Stimulated activated CD8-positive, alpha-beta memory T cell treated with anti-CD3 and anti-CD28 coated beads, Interleukin-12 subunit alpha, Interleukin-12 subunit beta, amount 100 ng/mL, for 24 hours (primary cell): Measurements from ENCODE around the gene KRTAP9-1.
"Not testable (repeated sequence)": the region's sequence is repeated elsewhere in the genome, so short reads cannot be mapped to it uniquely, and the experiment has no call there.

Experiments
- DNase-seq: peaks from one replicate; pipeline ENCODE4 v3.0.0-alpha.2; 2020; ENCODE audit errors: extremely low read depth

Gene KRTAP9-1

GRCh38 chr17:41178843-41179616 lies 10.7 kb upstream of the KRTAP9-1 start:
- no peak for DNase-seq

GRCh38 chr17:41184480-41184961 lies 5.2 kb upstream of the KRTAP9-1 start, which contains the start of gene KRTAP4-1:
Gene KRTAP4-1, minus strand, starts transcription at chr17:41184911. Its CDS starts 57 bp downstream, at chr17:41184854.
- DNase-seq: no peak

GRCh38 chr17:41185001-41185400 lies 4.7 kb upstream of the KRTAP9-1 start:
- DNase-seq: no peak

GRCh38 chr17:41186872-41187271 lies 2.8 kb upstream of the KRTAP9-1 start:
- no peak for DNase-seq

GRCh38 chr17:41190328-41190727 lies 641 bp downstream of the KRTAP9-1 start:
- DNase-seq: no peak

GRCh38 chr17:41196068-41196467 lies 6.4 kb downstream of the KRTAP9-1 start:
- DNase-seq: no peak

GRCh38 chr17:41199421-41200078 lies 9.9 kb downstream of the KRTAP9-1 start:
- no peak for DNase-seq

DNA sequence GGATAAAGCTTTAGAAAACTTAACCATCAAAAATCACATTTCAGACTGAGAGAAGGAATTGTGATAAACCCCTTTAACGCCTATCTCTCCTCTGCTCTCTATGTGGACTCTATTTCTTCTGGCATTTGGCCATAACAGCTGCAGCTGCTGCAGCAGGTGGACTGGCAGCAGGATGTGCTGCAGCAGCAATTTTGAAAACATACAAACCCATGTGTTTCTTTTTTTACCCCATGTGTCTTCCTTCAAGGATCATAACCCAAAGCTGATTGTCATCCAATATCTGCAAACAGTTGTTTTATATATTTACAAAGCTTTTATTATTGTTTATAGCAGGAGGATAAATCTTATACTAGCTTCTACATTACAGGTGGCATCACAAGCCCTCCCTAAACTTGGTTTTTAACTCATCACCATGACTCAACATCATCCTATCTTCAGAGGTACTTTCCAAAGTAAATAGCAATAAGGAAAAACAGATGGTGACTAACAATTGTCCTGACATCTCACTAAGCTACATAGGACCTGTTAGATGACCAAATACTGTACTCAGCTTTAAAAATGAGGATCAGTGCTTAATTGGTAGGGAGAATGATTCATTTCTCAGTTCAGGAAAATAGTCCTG lies 22.3 kb downstream of the KRTAP9-1 start:
- DNase-seq: no peak

GRCh38 chr17:41212524-41213169 lies 23.0 kb downstream of the KRTAP9-1 start:
- no peak for DNase-seq

- no peak for DNase-seq
Measured at GRCh38 chr17:41215681-41216080, 26.0 kb downstream of the KRTAP9-1 start.

GRCh38 chr17:41223821-41224220 lies 34.1 kb downstream of the KRTAP9-1 start:
- no peak for DNase-seq

GRCh38 chr17:41226051-41226450 lies 36.4 kb downstream of the KRTAP9-1 start:
- no peak for DNase-seq

DNA sequence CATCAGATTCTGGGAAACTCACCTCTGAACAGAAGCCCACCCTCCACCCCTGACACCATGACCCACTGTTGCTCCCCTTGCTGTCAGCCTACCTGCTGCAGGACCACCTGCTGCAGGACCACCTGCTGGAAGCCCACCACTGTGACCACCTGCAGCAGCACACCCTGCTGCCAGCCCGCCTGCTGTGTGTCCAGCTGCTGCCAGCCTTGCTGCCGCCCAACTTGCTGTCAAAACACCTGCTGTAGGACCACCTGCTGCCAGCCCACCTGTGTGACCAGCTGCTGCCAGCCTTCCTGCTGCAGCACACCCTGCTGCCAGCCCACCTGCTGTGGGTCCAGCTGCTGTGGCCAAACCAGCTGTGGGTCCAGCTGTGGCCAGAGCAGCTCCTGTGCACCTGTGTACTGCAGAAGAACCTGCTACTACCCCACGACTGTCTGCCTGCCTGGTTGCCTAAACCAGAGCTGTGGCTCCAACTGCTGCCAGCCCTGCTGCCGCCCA lies 37.0 kb downstream of the KRTAP9-1 start, which contains the start of gene KRTAP9-2:
Gene KRTAP9-2, plus strand, starts transcription at position 51 of the 498 bp plus-strand sequence. Its CDS starts 7 bp downstream, at position 58.
- not testable (repeated sequence) for DNase-seq

DNA sequence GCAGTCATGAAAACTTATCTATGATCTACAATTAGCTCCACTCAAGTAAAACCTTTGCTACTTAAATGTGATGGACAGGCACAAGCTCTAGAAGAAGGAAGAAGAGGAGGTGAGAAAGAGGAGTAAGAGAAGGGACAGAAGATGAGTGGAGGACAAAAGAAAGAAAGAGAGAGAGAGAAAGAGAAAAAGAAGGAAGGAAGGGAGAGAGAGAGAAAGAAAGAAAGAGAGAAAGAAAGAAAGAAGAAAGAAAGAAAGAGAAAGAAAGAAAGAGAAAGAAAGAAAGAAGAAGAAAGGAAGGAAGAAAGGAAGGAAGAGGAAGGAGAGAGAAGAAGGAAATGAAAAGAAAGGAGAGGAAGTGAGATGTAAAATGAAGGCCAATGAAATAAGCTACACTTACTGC lies 40.4 kb downstream of the KRTAP9-1 start:
- DNase-seq: no peak

DNA sequence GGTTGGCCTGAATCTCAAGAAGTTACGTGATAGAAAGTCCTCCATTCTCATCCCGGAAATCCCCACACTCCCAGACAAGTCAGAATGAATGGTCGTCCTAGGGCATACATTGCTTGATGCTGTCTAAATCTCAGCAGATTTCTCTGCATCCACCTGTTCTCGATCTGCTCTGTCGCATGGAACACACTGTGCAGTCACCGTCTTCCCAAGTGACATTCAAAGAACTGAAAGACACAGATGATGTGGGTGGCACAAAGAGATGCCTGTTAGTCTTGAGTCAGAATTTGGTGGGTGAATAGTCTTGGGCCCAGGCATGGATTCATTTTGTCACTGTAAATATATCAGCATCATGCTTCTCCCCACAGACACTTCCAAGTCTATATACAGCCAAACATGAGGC lies 42.0 kb downstream of the KRTAP9-1 start:
- DNase-seq: no peak

- not testable (repeated sequence) for DNase-seq
Measured at GRCh38 chr17:41232399-41233105, 42.9 kb downstream of the KRTAP9-1 start, which contains the start of gene KRTAP9-3. Gene KRTAP9-3, plus strand, starts transcription at chr17:41232449. Its CDS starts 53 bp downstream, at chr17:41232502.

DNA sequence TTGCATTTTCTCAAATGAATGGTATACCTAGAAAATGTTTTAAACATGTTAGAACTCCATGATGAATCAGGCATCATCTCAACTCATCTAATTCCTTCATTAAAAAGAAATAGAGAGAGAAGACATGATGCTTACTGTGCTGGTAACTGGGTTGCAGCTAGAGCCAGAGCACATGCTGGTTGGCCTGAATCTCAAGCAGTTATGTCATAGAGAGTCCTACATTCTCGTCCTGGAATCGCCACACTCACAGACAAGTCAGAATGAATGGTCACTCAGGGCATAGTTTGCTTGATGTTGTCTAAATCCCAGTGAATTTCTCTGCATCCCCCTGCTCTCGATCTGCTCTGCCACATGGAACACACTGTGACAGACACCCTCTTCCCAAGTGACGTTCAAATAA lies 47.4 kb downstream of the KRTAP9-1 start:
- not testable (repeated sequence) for DNase-seq

DNA sequence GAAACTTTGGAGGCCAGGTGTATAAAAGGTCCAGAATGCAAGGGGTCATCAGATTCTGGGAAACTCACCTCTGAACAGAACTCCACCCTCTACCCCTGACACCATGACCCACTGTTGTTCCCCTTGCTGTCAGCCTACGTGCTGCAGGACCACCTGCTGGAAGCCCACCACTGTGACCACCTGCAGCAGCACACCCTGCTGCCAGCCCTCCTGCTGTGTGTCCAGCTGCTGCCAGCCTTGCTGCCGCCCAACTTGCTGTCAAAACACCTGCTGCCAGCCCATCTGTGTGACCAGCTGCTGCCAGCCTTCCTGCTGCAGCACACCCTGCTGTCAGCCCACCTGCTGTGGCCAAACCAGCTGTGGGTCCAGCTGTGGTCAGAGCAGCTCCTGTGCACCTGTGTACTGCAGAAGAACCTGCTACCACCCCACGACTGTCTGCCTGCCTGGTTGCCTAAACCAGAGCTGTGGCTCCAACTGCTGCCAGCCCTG lies 48.3 kb downstream of the KRTAP9-1 start, which contains the start of gene KRTAP9-8:
Gene KRTAP9-8, plus strand, starts transcription at position 51 of the 489 bp plus-strand sequence. Its CDS starts 53 bp downstream, at position 104.
- not testable (repeated sequence) for DNase-seq
